Spleen (tissue), 11 donors: ENCODE measurements around the gene CAMK1D. TPM values are rescaled to one million over a fixed set of nuclear protein-coding genes. Genes with fewer than 3 reads are reported as not detected.
"Not testable (repeated sequence)": the region's sequence is repeated elsewhere in the genome, so short reads cannot be mapped to it uniquely, and the experiment has no call there.

Experiments
- DNase-seq: peaks from one replicate; pipeline ENCODE4 v3.0.0-alpha.2; 2020
- H3K27ac ChIP-seq, 8 donors: fragments of 200-600 bp; sonication (generic) in 7 of 8; 1 replicate in 4 of 8; 2 replicates in 4 of 8; pipeline versions ENCODE4 v1.5.0 to v1.8.0; 2016 to 2021; ENCODE audit warnings: inconsistent platforms in 4 of 8, mild to moderate bottlenecking in 4 of 8, moderate library complexity in 1 of 8
- H3K27me3 ChIP-seq, 7 donors: fragments of 200-600 bp; sonication (generic) in 6 of 7; replicated peaks in 1 of 7; 1 replicate in 4 of 7; 2 replicates in 3 of 7; pipeline versions ENCODE4 v1.5.0 to v1.8.0; 2016 to 2021; ENCODE audit warnings: inconsistent platforms in 3 of 7, mild to moderate bottlenecking in 1 of 7
- H3K36me3 ChIP-seq, 6 donors: fragments of 200-600 bp; sonication (generic) in 5 of 6; 1 replicate in 4 of 6; 2 replicates in 2 of 6; pipeline versions ENCODE4 v1.5.0 to v1.8.0; 2016 to 2021; ENCODE audit warnings: inconsistent platforms in 2 of 6
- H3K4me1 ChIP-seq, 6 donors: fragments of 200-600 bp; sonication (generic) in 5 of 6; 1 replicate in 3 of 6; 2 replicates in 3 of 6; pipeline versions ENCODE4 v1.5.0 to v1.8.0; 2016 to 2021; ENCODE audit warnings: inconsistent platforms in 3 of 6
- H3K4me3 ChIP-seq, 8 donors: fragments of 200-600 bp; sonication (generic) in 7 of 8; 1 replicate in 4 of 8; 2 replicates in 4 of 8; pipeline versions ENCODE4 v1.5.0 to v1.8.0; 2016 to 2021; ENCODE audit warnings: inconsistent platforms in 4 of 8, mild to moderate bottlenecking in 4 of 8, moderate library complexity in 2 of 8
- H3K9me3 ChIP-seq, 8 donors: fragments of 200-600 bp; sonication (generic) in 7 of 8; 1 replicate in 4 of 8; 2 replicates in 4 of 8; pipeline versions ENCODE4 v1.5.0 to v1.8.0; 2016 to 2021; ENCODE audit warnings: inconsistent platforms in 4 of 8
- POLR2A ChIP-seq, 3 donors: fragments of 450-650 bp; IDR thresholded peaks; one replicate each; pipeline ENCODE4 v1.5.1; 2017; ENCODE audit warnings: antibody characterized with exemption in 3 of 3, mild to moderate bottlenecking in 1 of 3
- POLR2AphosphoS5 ChIP-seq, 3 donors: sonication (generic); formaldehyde crosslinking; IDR thresholded peaks; one replicate each; pipeline ENCODE4 v1.5.1; 2017; ENCODE audit warnings: antibody characterized with exemption in 3 of 3
- WGBS, 5 donors: extraction: QIAGEN DNeasy Blood & Tissue Kit in 3 of 5; methylation state at CpG; one replicate each; pipeline versions ENCODE4 v1.1.5 to v1.1.7; 2013 to 2018; 5-methylcytosine and 5-hydroxymethylcytosine counted together
- intact Hi-C: fragments of 100-400 bp; cut with DNase I; formaldehyde crosslinking; loops from one replicate; pipeline ENCODE4 v1.15.0; 2023; ENCODE audit warnings: low total_unique reads
- polyA plus RNA-seq, 3 donors: library from polyadenylated mRNA; stranded (reverse); fragments of 200-250 nt; gene quantifications; one replicate each; pipeline ENCODE4 v1.2.1, GENCODE V29; 2013
- total RNA-seq, 7 donors: library from RNA; depleted of rRNA in 3 of 7; stranded (reverse); fragments of >200 nt in 3 of 7; fragmentation: NEBNext Ultra II Directional in 4 of 7; extraction: Animal tissue kit (Norgen Biotek cat#: 25700) in 4 of 7; gene quantifications; one replicate each; pipeline versions ENCODE4 v1.1.0 to v1.2.1, GENCODE V29; 2016 to 2021
- TF ChIP-seq, protein P1 (sequence below), 11 experiments: fragments of 200-600 bp in 7 of 11; fragments of 450-650 bp in 4 of 11; sonication (generic) in 4 of 11; IDR thresholded peaks in 8 of 11; conservative IDR thresholded peaks in 3 of 11; 1 replicate in 7 of 11; 2 replicates in 4 of 11; pipeline versions ENCODE4 v1.4.0 to v1.8.0; 2016 to 2021; ENCODE audit warnings: antibody characterized with exemption in 11 of 11, inconsistent platforms in 4 of 11, mild to moderate bottlenecking in 1 of 11
- donor health status: healthy with polysubstance abuse.
- donor health status: DM: no; HTN: no; CAD: no; lungs with moderate emphysema.
- donor health status: DM: no; HTN: no; CAD: no.
- donor health status: Bipolar disorder and iron deficiency.
- donor health status: healthy.
- donor health status: DM: no; HTN: no; CAD: no.
- donor health status: DM: yes; HTN: yes; CAD: no.

Gene CAMK1D
- total and polyA plus RNA-seq, 10 donors: 6.8 to 34.5 (median 20.0) TPM

- H3K9me3 ChIP-seq: no peaks in the 10 kb centered on the region
- H3K4me3 ChIP-seq: no peak overlapping the region
- no peak overlapping the region for H3K27ac ChIP-seq
- intact Hi-C loops: no loop called here
- TF ChIP-seq POLR2A (IDR thresholded peaks at IDR 0.05) (no peak), POLR2AphosphoS5 (IDR thresholded peaks at IDR 0.05) (no peak)
- TF ChIP-seq, protein P1, sequence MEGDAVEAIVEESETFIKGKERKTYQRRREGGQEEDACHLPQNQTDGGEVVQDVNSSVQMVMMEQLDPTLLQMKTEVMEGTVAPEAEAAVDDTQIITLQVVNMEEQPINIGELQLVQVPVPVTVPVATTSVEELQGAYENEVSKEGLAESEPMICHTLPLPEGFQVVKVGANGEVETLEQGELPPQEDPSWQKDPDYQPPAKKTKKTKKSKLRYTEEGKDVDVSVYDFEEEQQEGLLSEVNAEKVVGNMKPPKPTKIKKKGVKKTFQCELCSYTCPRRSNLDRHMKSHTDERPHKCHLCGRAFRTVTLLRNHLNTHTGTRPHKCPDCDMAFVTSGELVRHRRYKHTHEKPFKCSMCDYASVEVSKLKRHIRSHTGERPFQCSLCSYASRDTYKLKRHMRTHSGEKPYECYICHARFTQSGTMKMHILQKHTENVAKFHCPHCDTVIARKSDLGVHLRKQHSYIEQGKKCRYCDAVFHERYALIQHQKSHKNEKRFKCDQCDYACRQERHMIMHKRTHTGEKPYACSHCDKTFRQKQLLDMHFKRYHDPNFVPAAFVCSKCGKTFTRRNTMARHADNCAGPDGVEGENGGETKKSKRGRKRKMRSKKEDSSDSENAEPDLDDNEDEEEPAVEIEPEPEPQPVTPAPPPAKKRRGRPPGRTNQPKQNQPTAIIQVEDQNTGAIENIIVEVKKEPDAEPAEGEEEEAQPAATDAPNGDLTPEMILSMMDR (IDR thresholded peaks at IDR 0.05 in 8 of 11, conservative IDR thresholded peaks at IDR 0.05 in 3 of 11): no peak
- DNase-seq: peak; percentile 23
- no peaks in the 10 kb centered on the region for H3K27me3 ChIP-seq
- peaks cover 0 to 8% (median under 1%) of the 10 kb centered on the region in 6 donors for H3K4me1 ChIP-seq
- 83 to 92% (median 90%) methylated on average over 18 of the region's 18 CpGs for WGBS, 5 donors
- H3K36me3 ChIP-seq: no peaks in the 10 kb centered on the region
Measured at GRCh38 chr10:12431151-12432101, 82.1 kb downstream of the CAMK1D start.

DNA sequence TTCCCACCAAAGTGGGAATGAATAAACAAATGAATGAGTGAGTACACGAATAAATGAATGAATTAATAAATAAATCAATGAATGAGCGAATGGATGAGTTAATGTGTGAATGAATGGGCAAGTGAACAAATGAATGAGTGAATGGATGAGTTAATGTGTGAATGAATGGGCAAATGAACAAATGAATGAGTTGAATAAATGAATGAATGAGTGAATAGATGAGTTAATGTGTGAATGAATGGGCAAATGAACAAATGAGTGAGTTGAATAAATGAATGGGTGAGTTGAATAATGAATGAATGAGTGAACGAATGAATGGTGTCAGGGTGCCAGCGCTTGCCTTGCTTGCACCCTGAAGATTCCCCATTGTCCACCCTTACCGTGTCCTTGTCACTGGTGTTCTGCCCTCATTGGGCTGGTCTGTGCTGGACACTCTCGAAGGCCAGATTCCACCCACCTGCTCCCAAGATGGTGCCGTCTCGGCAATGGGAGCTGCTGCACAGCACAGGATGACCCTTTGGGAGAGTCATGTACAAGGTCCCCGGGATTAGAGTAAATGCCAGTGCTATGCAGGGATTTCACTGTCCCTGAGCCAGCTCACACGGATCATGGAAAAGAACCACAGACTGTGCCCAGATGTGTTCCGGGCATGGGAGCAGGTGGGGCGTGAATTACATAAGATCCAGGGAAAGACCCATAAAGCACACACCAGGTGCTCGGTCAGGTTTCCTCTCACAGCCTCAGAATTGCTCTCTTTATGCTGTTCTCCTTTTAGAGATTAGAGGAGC lies 83.2 kb downstream of the CAMK1D start:
- Histone ChIP-seq H3K9me3 (no peaks in the 10 kb centered on the region), H3K36me3 (no peaks in the 10 kb centered on the region), H3K4me1 (peaks cover 0 to 8% (median 0%) of the 10 kb centered on the region in 6 donors), H3K4me3 (no peak overlapping the region), H3K27me3 (no peaks in the 10 kb centered on the region), H3K27ac (no peak overlapping the region)
- 94 to 98% (median 94%) methylated on average over 13 of the region's 13 CpGs for WGBS, 5 donors
- intact Hi-C loops: no loop called here
- TF ChIP-seq, protein P1 (IDR thresholded peaks at IDR 0.05 in 8 of 11, conservative IDR thresholded peaks at IDR 0.05 in 3 of 11): no peak
- TF ChIP-seq POLR2A (IDR thresholded peaks at IDR 0.05) (no peak), POLR2AphosphoS5 (IDR thresholded peaks at IDR 0.05) (no peak)
- DNase-seq: peak; percentile 47

DNA sequence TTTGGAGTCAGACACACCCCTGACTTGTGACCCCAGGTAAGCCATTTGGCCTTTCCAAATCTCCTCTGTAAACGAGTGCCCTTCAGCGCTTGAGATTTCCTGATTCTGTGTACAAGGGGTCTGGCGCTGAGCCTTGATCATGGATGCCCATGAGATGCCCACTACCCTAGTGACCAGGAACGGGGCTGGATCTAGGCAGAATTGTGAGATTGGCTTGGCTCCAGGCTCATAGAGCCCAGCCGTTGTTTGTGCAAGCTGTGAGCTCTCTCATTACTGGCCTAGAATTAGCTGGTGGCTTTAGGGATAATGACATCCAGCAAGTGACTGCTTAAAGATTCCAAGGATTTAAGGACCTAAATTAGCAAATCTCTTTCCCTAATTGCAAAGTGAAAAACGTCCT lies 84.9 kb downstream of the CAMK1D start:
- intact Hi-C loops: no loop called here
- no peak overlapping the region for H3K27ac ChIP-seq
- peaks cover 0 to 6% (median under 1%) of the 10 kb centered on the region in 8 donors for H3K9me3 ChIP-seq
- H3K27me3 ChIP-seq: no peaks in the 10 kb centered on the region
- peaks cover 0 to under 1% (median 0%) of the 10 kb centered on the region in 6 donors for H3K36me3 ChIP-seq
- no peak for TF ChIP-seq POLR2AphosphoS5 (IDR thresholded peaks at IDR 0.05)
- TF ChIP-seq, protein P1 (IDR thresholded peaks at IDR 0.05 in 8 of 11, conservative IDR thresholded peaks at IDR 0.05 in 3 of 11): no peak
- no peak for TF ChIP-seq POLR2A (IDR thresholded peaks at IDR 0.05)
- no peak for DNase-seq
- 77 to 84% (median 80%) methylated on average over 6 of the region's 6 CpGs for WGBS, 5 donors
- H3K4me3 ChIP-seq: no peak overlapping the region
- H3K4me1 ChIP-seq: peaks cover 0 to 8% (median 0%) of the 10 kb centered on the region in 6 donors

- H3K27ac ChIP-seq, DNase-seq, H3K9me3 ChIP-seq, intact Hi-C loops, H3K27me3 ChIP-seq, H3K36me3 ChIP-seq, H3K4me1 ChIP-seq, H3K4me3 ChIP-seq: not testable (repeated sequence)
- 84 to 94% (median 92%) methylated on average over 8 of the region's 8 CpGs for WGBS, 5 donors
Measured at GRCh38 chr10:12434677-12435076, 85.3 kb downstream of the CAMK1D start.
